HG03342 (cell line): Measurements from ENCODE around the gene ANKRD53.

Experiments used
- ATAC-seq: cut with Tn5 transposase; IDR thresholded peaks from one replicate; pipeline ENCODE4 v1.9.1; 2021; ENCODE audit warnings: mild to moderate bottlenecking, moderate library complexity; ENCODE audit not compliant: unreplicated experiment

The ANKRD53 gene, protein sequence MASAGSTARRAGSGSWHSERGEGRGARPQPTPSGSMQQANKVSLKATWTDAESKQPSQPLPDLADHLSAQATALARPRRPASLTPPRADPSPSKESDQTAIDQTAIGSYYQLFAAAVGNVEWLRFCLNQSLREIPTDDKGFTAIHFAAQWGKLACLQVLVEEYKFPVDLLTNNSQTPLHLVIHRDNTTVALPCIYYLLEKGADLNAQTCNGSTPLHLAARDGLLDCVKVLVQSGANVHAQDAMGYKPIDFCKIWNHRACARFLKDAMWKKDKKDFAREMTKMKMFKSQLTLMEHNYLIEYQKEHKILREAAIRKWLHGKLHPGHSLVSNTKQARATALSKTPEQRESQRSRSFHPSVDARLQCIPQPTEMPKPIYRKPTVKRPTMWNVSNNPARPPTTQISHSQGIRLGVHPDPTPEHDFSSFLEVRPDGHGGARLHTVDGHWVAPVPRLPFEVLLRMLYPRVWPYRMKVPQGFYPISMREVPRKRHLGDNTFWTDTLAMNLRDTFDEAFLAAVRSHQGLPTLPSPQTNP

DNA sequence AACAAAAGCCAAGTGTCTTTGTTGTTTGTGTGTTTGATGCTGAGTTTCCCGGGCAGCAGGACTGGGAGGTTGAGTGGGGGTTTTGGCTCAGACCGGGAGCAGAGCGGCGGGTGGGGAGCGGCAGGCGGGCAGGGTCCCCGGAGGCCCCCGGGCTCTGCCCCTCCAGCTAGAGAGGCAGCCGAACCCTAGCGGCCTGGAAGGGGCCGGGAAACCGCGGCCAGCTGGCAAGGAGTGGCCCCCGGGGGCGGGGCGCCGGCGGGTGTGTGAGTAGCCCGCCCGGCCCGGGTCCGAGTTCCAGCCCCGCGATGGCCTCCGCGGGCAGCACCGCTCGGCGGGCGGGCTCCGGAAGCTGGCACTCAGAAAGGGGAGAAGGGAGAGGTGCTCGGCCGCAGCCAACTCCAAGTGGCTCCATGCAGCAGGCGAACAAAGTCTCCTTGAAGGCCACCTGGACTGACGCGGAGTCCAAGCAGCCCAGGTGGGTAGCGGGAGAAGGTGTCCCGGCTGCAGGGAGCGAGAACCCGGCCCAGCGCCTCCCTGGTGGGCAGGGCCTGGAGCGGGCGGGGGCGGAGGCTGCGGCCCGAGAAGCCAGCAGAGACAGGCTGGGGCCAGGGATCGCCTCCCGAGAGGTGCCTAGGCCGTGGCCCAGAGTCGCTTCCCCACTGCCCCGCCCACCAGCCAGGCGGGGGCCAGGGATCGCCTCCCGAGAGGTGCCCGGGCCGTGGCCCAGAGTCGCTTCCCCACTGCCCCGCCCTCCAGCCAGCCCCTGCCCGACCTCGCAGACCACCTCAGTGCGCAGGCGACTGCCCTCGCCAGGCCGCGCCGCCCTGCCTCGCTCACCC lies at the start of gene ANKRD53:
Gene ANKRD53, plus strand, starts transcription at position 290 of the 839 bp plus-strand sequence. Its CDS starts 16 bp downstream, at position 306.
- no peak for ATAC-seq

DNA sequence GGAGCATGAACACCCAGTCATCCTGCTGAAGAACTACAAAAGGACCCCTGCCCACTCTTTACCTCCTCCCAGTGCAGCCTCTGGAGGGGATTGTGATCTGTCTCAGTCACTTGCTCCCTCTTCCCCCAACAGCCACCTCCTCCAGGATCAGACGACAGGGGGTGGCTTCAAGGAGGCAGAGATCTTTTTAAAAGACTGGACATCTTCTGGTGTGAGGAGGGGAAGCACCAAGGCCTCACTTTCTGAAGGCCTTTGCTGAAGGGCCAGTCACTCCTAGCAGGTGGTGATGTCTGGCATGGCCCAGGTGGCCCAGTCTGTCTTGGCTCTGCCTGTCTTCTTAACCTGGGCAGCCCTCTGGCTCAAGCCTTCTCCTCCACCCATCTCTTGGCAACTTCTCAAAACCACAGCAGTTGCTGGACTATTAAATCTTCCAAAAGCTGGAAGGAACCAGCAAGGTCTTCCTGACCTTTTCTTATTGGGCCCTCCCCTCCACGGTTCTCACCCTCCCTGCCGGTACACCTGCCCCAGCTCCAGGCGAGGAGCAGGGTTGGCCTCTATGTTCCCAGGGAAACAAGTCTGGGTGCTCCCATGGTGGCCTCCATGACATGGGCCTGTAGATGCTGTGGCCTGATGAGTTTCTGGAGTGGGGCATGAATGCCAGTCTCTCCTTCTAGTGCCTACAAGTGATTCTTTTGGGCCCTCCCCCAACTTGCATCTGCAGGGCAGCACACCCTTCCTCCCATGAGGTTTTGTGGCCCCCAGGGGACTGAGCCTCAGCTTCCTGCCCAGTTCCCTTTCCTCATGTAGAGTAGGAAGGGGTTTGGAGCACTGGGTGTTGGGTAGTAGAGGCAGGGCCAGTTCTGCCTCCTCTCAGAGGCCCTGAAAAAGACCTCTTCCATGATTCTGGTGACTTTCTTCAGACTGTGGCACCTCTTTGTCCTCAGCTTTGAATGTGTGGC lies 47.8 kb upstream of the ANKRD53 start:
- no peak for ATAC-seq

DNA sequence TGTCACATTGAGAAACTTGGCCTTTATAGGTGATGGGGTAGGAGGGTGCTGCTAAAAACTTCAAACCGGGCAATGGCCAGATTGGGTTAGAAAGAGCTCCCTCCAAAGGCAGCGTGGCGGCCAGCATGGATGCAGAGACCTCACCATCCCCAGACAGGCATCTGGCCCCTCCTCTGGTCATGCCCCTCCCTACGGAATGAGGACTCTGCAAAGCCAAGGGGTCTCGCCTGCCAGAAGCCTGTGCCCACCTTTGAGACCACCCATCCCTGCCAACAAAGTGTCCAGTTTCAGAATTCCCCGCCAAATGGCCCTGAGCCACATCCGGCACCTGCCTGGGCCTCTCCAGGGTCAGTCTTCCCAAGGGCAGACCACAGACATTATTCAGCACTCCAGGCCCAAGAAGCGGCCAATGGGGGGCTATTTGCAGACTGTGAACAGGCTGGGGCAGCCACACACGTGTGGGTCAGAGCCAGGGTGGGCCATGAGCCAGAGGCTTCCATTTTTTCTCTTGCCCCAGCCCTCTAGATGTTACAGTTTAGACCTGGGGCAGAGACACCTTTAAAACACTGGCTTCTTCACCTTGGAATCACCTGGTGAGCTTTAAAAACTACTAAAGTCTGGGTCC lies 46.9 kb upstream of the ANKRD53 start:
- no peak for ATAC-seq

DNA sequence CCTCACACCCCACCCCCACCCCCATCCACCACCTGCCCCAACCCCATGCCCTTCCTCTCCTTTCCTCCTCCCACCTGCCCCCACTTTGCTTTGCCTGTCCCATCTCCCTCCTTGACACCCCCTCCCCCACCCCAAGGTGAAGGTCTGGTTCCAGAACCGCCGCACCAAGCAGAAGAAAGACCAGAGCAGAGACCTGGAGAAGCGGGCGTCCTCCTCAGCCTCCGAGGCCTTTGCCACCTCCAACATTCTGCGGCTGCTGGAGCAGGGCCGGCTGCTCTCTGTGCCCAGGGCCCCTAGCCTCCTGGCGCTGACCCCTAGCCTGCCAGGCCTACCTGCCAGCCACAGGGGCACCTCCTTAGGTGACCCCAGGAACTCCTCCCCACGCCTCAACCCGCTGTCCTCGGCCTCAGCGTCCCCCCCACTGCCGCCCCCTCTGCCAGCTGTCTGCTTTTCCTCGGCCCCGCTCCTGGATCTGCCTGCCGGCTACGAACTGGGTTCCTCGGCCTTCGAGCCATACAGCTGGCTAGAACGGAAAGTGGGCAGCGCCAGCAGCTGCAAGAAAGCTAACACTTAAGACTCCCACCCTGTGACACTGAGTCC lies 45.7 kb upstream of the ANKRD53 start:
- no peak for ATAC-seq

DNA sequence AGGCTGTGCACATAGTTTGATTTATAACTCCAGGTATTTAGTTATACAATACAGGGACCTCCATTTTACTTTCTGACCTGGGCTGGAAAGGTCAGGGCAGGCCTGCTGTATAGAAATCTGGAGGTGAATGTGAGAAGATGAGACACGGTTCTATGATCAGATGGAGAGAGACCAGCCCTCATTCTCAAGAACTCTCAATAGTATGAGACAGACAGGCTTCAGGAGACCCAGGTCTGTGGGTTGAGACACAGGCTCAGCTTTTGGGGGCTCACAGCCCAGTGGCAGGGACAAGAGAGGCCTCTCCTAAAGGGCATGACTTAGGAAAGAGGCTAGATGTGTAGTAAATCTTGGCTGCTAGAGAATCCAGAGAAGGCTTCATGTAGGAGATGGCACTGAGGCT lies 43.4 kb upstream of the ANKRD53 start:
- no peak for ATAC-seq

DNA sequence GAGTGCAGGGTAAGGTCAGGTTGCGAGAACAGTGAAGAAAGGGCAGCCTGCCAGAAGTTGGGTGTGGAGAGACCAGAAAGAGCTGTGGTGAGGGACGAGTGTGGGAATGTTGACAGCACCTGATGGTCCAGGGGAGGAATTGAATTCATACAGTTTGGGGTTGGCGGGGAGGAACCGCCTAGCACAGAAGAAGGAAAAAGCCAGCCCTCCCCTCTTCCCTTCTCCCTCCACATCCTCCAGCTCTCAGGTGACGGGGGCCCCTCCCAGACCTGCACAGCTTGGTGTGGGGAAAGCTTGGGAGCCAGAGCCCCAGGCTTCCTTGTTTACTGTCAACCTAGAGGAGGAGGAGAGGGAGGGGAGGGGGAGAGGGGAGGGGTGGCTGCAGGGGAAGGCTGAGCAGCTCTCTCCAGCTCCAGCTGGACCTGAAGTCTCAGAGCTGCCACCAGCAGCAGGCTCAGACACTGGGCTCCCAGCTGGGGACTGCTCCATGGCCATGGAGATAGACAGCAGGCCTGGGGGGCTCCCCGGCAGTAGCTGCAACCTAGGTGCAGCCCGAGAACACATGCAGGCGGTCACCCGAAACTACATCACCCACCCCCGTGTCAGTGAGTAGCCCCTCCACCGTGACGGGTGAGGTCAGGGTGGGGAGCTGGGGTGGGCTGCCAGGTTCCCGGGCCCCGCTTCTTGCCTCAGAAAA lies 42.8 kb upstream of the ANKRD53 start, which contains the start of gene ATP6V1B1:
Gene ATP6V1B1, plus strand, starts transcription at position 433 of the 697 bp plus-strand sequence. Its CDS starts 55 bp downstream, at position 488.
- ATAC-seq: no peak

DNA sequence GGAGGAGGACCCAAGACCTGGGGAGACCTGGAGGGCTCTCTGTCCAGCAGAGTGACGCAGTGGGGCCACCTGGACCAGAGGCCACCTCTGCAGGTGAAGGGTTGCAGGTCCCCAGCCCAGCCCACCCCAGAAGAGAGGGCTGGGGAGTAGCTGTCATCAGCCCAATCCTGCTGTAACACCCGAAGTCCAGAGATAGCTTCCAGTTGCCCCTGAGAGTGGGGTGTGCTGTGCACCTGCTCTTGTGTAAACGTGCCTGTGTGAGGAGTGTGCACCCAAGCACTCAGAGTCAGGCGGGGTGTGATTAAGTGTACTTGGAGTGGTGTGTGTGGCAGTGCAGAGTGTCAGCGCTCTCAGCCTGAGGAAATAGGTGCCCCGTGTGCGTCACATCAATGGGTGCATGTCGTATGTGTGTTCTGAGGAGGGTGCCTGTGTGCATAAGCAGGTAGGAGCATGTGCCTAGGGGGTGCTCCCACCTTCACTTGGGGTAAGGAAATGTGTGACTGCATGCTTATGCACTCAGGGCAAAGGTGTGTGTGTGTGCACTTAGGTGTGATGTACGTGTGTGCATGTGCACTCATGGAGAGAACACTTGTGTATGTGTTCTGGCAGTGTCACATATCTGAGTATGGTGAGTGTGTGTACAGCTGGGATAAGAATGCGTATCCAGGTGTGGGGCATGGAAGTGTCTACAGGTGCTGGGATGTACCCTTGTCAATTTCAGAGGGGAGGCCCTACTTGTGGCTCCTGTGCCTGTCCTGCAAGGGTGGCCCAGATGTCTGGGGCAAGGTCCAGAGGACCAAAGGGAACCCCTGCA lies 42.1 kb upstream of the ANKRD53 start:
- no peak for ATAC-seq

DNA sequence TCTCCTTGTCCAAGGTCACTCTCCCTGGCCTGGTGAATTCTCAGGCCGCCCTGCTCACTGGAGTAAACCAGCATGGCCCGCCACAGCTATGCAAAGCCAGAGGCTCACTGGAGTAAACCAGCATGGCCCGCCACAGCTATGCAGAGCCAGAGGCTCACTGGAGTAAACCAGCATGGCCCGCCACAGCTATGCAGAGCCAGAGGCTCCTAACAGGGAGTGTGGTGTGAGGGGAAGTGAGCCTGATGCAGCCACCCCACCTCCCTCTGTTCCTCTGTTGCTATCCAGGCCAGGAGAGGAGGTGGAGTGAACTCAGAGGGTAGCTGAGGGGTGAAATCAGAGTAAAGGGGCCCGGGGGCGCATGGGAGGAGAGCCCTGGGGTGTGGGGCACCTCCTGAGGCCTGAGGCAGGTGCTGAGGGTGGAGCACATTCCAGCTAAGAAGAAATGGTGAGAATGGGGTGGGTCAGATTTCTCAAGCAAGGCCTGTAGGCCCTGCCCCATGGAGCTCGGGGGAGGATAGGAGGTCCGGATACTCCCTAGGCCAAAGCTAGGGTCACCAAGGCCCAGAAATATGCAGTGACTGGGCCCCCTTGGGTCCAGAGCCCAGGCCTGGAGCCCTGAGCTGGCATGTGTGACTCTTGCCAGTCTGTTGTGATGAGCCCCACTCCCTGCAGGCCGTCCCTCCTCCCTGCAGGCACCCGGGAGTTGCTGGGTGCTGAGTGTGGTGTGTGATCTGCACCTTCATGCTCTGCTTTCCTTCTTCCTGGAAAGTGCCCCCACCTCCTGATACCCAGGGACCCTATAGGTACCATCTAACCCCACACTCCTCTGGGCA lies 41.2 kb upstream of the ANKRD53 start:
- no peak for ATAC-seq

DNA sequence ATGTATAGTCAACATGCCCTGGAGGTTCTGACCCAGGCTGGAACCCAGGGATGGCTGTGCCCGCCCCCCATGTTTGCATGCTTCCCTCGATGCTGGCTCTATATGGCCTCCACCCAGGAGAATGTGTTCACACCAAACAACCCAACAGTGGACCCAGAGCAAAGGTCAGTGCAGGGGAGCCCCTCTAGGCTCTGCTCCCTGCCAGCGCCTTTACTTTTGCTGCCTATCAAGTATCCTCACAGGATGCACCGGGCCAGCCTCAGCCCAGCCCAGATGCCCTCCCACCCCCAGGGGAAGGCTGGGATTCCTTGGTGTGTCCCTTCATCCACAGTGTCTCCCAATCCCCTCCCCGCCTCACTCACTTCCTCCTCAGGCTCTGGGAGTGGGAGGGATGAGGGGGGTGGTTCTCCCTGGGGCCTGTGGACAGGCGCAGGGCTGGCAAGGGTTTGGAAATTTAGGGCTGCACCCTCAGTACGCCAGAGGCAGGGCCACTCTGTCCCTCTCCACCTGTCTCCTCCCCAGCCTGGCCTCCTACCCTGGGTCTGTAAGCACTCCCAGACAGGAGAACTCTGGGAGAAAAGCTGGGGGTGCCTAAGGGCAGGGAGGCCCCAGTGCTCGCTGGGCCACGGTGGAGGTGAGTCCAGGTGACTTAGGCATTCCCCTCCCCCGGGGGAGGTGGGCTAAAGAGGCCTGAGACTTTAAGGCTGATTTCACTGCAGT lies 40.4 kb upstream of the ANKRD53 start:
- no peak for ATAC-seq

DNA sequence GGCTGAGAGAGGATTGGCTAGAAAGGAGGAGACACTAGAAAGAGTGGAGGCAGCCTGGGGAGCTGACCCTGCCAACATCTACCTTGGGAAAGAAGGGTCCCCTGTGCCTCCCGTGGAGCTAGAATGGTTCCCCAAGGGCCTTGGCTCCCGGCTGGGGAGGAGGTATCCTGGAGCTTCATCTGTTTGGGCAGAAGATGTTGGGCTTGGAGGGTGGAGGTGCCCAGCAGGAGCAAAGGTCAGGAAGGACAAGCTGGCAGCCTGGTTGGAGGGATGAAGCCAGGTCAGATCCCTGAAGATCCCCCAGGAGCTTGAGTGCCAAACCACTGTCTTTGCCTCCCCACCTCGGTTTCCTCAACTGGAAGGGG lies 39.9 kb upstream of the ANKRD53 start:
- ATAC-seq: no peak

DNA sequence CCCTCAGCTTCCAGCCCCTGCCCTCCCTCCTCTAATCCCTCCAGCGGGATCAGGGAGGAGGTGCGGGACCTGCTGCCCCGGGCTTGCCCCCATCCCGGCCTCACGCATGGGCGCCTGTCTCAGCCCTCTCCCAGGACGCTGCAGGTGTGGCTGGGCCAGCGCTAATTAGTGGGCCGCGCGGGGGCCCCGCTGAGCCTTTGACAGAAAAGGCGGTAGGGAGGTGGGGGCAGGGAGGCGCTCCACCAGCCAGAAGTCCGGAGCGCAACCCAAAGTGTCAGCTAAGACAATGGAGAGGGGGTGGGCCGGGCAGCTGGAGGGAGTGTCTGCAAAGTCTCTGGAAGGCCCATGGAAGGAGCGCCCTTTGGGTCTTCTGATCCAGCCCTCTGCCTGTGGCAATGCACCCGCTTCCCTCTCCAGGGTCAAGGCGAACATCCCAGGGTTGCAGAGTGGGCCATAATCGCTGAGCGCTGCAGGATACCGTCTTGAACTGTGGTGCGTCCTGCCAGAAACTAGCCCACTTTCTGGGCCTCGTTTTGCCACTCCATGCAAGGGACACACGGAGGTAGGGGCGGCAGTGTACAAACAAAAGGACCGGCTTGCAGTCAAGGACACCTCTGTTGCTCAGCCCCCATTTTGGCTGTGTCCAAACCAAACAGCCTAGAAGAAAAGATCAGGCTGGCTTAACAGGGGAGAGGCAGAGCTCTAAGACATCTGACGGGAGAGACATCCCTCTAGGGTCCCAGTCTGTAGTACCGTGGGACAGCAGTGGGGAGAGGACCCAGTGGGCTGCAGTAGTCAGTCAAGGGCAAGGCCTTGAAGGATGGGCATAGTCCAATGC lies 39.2 kb upstream of the ANKRD53 start:
- ATAC-seq: no peak

DNA sequence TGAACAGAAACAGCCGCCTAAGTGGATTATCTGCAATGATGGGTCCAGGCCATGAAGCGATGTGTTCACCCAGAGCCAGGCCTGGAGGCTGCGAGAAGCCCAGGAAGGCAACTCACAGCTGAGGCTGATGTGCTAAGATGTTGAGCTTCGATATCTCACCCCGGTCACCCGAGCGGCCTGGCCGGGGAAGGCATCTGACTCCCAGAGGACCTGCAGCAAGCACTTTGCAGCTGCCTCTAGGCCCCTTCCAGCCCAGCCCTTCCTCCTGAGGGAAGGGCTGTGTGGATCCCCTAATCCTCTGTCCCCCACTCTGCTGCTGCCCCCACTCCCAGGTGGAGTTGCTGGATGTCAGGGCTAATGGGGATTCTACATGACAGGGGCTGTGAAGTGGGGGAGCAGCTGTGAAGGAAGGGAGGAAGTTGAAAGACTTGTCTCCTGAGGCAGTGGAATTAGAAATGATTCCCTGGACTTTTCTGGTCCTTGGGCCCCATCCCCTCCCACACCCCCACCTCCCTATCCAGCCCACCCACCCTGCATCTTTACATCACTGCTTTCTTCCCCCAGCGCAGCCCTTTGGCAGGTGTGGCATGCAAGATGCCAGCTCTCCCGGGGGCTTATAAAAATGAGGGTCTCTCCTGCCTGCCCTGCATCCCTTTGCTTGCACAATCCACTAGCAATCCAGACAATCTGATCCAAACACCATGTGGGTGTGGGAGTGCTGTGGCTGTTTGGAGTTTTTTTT lies 38.4 kb upstream of the ANKRD53 start:
- no peak for ATAC-seq

DNA sequence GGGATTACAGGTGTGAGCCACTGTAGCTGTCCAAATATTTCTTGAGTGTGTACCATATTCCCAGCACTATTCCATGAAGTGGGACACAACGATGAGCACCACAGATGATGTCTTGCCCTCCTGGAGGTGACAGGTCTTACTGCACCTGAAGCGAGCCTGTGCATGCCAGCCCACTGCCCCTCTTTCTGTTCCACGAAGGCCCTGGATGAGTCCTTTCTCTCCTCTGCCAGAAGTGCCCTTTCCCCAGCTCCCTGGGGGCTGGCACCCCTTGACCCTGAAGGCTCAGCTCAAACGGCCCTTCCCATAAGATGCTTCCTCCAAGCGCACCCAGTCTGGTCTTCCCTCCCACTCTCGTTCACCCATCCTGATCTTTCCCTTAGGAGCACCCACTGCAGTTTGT lies 37.2 kb upstream of the ANKRD53 start:
- no peak for ATAC-seq

DNA sequence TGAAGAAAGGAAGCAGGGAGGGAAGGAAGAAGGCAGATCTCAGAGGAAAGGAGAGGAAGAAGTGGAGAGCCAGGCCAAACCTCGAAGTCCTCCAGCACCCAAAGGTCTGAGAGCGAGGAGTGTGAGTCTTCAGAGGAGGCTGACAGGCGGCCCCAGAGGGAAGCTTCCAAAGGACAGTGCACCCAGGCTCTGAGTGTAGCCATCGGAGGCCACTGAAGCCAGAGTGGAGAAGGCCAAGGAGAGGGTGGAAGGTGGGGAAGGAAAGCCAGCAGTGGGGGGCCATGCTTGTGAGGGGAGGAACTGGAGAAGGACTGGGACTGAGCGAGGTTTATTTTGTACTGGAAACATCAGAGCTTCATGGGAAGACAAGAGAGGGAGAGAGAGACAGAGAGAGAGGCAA lies 36.7 kb upstream of the ANKRD53 start:
- ATAC-seq: no peak
